ENCODE data around the gene SCTR. TPM values are rescaled to one million over a fixed set of nuclear protein-coding genes. Genes with fewer than 3 reads are reported as not detected.

Gene SCTR
- total RNA-seq, 1 donor from 2014 or later, result 1.9 TPM

DNA sequence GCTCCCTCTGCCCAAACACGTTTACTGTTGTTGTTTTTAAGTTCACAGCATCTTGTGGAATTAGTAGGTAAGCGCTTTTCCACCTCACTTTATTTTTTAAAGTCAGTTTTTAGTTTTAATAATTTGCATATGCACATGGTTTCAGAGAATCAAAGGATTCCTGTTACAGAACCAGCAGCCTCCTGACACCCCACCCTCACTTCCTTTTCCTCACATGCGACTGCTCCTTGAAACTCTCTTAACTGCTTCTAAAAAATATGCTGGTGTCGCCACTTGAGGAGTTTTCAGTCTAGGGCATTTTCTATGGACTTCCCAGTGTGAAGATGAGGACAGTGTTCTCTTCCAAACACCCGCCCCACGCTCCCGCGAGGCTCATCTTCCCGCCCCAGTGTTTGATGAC, 78.2 kb downstream of the SCTR start:
- DNase-seq (ENCODE audit: low spot score), result no peak

DNA sequence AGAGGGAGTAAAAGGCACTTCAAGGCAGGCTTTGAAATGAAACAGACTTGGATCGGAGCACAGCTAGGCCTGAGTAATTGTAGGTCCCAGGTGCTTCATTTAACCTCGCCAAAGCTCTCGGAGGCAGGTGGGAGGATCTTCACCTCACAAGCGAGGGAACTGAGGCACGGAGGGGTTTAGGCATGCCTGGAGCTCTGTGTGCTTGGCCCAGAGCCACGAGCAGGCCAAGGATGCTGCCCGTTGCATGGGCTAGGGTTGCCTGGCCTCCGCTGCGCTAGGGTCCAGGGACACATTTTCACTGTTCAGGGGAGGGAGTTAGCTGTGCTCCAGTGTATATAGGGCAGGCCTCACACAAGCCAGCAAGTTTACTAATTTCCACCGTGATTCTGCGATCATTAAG, 81.4 kb downstream of the SCTR start:
- no peak for DNase-seq (ENCODE audit: low spot score)

DNA sequence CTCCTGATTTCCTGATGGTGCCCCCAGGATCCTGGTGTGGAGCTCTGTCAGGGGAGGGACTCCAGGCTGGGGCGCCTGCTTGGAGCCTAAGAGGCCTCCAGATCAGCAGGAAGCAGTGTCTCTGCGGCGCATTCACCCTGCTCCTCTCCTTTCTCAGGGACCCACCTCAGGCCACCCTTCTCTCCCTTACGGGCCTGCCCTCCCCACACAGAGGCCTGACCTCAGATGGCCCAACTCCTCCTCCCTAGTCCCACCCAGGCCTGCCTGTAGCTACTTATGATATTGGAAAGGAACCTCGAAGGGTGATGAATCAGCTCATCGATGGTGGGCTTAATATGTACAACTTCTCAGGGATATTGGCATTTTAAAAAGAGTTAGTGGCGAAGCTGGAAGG, 82.1 kb downstream of the SCTR start:
- DNase-seq (ENCODE audit: low spot score), result no peak

DNA sequence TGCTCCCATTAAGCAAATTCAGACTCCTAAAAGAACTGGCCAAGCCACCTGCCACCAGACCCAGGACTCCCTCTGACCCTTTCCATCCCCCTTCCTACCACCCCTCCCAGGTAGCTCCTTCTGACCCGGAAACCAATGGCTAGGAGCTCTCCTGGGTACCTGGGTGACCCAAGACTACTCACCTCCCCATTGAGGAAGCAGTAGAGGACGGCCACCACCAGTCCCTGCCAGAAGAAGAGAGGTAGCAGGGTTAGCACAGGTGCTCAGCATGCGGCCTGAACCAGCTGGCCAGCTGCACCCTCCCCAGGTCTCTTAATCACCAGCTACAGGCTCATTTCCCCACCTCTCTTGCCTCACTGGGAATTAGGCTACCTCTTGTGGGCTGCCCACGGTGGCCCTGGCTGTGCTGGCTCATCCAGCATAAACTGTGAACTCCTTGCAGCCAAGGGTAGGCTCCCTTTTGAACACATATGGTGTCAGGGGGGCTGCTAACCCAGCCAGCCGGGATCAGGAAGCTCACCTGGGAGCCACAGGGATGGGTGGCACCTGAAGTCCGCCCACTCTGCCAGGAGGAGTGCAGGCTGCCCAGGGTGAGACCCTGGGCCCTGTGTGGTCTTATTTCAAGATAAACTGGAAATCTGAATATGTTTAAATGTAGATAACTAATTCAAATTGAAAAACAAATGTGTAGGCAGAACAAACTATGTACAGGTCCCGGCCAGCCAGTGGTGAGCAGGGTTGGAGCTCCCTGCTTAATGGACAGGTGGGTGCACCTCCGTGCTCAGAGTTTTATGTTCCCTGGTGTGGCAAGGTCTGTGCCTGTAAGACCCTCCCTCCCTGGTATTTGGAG, 82.7 kb downstream of the SCTR start:
- DNase-seq (ENCODE audit: low spot score), result no peak

DNA sequence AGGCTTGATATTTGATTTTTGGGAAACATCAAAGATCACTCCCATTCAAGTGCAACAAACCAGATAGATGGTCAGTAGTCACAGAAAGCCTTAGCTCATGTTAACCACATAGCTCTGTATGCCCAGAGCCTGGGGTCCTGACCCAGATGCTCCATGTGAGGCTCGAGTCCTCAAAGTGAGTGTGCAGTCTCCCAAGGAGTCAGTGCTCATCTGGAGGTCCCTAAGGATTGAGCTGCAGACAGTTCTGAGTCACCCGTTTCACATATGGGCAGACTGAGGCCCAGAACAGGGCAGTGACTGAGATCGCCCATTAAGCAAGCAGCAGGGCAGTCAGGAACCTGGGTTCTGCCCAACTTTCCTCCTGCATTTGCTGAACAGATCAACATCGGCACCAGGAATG, 83.4 kb downstream of the SCTR start:
- no peak for DNase-seq (ENCODE audit: low spot score)

DNA sequence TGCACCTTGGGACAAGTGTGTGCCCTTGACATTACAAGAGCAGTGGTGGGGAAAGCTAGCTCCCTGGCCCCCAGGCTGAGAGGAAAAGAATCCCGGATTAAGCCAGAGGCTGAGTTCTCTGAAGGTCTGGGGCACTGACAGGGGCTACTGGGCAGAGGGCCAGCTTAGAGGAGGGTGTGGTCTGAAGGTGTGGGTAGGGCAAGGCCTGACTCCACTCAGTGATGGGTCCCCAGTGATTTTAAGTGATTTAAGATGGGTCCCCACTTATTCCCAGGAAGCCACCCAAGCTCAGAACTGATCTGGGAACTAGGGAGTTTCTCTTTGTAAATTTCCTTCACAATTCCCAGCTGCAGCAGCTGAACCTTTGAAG, 83.8 kb downstream of the SCTR start:
- DNase-seq (ENCODE audit: low spot score), result peak; percentile 45

DNA sequence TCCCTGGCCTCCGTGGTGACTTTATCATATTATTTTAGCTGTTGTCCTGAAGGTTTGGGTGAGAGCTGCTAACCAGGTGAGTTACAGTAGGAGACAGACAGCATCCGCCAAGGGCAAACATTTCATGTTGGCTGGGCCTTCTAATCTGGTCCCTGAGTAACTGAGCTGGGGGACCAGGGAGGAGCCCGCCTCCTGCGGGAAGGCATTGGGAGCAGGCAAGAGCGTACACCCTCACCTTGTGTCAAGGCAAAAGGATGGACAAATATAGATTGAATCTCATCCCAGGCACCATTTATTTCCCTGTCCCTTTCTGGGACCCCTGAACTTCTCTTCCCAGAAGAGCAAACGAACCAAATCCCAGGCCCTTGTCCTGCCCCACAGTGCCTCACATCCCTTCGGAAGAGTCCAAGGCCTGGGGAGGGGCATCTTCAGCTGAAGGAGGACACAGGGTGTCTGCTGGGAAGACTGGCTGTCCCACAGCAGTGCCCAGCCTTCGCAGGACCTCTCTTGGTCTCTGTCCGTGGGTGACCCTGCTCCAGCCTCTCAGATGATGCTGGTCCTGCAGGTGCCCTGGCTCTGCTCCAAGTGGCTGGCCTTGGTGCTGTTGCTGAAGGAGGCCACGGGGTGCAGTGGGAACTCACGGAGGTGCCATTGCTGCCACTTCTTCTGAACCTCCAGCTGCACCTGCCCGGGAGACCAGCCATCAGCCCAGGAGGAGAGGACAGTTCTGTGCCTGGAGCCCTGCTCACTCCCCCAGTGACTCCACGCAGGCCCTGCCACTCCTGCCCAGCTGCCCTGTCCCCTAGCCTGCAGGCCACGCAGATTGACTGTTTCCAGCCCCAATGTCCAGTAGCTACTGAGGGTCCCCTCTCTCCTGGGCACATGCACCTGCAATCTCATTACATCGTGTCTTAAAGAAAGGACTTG, 84.4 kb downstream of the SCTR start:
- no peak for DNase-seq (ENCODE audit: low spot score)

DNA sequence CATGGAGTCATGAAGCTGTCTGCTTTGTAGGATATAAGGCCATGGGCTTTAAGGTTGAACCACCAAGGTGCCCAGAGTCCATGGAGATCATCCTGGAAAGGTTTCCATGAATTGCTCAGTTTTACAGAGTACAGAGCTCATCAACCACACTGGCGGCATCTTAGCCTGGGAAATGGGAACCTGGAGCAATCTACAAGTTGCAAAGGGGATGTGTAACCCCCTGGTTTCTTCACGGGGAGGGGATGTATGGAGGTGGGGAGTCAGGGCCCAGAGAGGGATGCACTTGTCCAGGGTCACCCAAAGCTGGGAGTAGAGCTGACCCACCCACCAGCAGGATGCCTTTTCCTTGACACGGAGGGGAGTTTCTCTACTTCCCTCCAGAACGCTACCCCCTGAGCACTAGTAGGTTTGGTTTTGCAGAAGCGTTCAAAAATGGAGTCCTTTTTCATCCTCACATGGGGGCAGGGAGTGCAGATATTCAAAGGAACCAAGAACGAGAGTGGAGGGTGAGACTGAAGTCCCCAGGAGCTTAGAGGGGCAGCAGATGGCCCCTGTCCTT, 85.5 kb downstream of the SCTR start:
- DNase-seq (ENCODE audit: low spot score), result no peak

DNA sequence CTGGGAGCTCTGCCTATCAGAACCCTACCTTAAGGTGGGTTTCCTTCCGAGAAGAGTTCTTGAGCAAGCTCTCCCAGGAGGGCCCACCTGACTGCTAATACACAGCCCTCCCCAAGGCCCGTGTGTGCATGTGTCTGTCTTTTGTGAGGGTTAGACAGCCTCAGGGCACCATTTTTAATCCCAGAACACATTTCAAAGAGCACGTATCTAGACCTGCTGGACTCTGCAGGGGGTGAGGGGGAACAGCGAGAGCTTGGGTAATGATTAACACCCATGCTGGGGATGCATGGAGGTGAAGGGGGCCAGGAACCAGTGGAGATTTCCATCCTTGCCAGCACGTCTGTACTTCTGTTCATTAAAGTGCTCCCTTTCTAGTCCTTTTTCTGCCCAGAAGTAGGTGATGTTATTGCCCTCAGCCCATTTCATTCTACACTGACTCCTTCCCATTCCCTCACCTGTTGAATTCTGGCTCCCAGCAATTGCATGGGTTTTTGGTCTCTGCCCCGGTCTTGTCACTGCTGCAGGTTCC, 86.1 kb downstream of the SCTR start:
- no peak for DNase-seq (ENCODE audit: low spot score)

DNA sequence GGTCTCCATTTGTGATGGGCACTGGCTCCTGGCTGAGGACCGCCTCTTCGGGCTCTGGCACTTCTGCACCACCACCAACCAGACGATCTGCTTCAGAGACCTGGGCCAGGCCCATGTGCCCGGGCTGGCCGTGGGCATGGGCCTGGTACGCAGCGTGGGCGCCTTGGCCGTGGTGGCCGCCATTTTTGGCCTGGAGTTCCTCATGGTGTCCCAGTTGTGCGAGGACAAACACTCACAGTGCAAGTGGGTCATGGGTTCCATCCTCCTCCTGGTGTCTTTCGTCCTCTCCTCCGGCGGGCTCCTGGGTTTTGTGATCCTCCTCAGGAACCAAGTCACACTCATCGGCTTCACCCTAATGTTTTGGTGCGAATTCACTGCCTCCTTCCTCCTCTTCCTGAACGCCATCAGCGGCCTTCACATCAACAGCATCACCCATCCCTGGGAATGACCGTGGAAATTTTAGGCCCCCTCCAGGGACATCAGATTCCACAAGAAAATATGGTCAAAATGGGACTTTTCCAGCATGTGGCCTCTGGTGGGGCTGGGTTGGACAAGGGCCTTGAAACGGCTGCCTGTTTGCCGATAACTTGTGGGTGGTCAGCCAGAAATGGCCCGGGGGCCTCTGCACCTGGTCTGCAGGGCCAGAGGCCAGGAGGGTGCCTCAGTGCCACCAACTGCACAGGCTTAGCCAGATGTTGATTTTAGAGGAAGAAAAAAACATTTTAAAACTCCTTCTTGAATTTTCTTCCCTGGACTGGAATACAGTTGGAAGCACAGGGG, 87.1 kb downstream of the SCTR start:
- no peak for DNase-seq (ENCODE audit: low spot score)

DNA sequence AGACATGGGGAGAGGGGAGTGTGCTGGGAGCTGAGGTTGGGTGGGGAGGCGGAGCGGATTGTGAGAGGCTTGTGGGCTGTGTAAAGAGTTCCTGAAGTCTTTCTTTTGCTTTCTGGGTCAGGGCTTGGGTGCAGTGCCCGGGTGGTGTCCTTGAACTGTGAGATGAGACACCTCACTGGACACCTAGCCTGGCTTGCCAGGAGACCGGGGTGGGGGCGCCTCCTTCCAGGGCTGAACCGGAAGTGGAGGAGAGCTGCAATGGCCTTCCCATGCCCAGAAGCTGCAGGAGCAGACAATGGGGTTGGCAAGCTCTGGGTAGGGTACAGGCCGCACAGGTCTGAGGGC, 88.4 kb downstream of the SCTR start:
- no peak for DNase-seq (ENCODE audit: low spot score)

DNA sequence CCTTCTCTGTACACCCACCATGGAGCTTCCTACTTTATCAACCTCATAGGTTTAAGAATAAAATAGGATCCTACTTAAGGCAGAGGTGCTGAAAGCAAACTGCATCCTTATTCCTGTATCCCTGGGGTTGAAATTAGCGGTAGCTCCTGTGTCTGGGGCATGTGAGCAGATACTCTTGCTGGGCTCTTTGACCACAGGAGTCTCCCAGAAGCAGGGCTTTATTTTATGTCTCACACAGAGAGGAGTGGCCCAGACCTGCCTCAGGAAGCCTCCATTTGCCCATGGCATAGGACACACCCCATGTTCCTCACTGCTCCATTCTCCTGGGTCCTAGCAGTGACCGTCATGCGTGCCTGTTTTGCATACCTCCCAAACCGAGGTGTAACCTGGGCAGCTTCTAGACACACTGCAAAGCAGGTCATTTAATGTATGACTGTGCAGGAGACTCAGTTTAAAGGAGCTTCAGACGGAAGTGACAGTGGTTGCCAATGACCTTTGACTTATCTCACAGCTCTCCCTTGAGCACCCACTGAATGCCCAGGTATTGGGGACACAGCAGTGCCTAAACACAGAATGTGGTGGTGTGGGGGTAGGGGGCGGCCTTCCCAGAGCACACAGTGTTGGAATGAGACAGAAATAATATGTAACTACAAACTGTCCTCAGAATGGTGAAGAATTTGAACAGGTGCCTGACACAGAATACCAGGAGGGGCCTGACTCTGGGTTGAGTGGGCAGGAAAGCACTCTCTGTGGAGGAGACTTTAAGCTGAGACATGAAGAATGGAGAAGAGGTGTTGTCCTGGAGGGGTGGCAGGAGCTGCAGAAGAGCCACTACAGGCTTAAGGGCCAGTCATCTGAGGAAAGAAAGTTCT, 89.0 kb downstream of the SCTR start:
- no peak for DNase-seq (ENCODE audit: low spot score)

DNA sequence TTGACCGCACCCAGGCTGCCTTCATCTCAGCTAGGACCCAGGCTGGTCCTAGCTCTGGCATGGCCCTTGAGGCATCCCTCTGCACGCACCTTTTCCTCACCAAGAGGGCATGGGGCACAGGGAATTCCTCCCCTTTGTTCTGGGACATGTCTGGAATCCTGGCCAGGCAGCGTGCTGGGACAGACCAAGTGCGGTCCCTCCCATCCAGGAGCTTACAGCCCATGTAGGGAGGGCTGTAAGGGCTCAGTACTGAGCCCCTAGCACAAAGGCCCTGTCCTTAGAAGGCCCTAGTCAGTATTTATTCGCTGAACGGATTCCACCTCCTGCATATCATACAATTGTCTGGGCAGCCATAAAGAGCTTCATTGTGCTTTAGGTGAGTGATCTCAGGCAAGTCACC, 89.6 kb downstream of the SCTR start:
- DNase-seq (ENCODE audit: low spot score), result no peak

DNA sequence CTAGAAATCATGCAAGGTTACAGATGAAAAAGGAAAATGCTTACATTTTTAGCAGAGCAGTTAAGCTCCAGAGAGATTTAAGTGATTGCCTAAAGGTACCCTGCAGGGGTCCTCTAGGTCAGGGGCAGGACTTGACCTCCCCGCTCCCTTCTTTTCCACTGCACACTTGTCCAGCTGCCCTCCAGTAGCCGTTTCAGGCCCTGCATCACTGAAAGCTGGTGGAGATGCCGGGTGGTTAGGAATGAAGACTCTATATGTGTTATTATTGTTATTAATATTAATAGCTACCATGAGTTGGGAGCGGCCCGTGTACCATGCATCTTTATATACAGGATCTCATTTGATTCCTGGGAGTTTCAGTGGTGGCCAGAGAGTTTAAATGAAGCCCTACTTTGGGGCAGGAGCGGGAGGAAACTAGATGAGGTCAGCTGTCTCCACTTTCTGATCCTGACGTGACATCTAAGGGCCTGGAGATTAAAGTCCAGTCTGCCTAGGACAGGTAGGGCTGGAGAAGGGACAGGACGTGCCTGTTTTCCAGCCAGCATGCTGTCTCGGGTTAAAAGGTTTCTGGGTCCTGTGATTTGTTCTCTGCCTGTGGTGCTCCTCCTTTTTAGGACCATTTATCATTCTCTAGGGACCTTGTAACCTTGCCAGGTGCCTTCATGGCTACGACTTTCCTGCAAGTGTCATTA, 90.5 kb downstream of the SCTR start:
- no peak for DNase-seq (ENCODE audit: low spot score)

DNA sequence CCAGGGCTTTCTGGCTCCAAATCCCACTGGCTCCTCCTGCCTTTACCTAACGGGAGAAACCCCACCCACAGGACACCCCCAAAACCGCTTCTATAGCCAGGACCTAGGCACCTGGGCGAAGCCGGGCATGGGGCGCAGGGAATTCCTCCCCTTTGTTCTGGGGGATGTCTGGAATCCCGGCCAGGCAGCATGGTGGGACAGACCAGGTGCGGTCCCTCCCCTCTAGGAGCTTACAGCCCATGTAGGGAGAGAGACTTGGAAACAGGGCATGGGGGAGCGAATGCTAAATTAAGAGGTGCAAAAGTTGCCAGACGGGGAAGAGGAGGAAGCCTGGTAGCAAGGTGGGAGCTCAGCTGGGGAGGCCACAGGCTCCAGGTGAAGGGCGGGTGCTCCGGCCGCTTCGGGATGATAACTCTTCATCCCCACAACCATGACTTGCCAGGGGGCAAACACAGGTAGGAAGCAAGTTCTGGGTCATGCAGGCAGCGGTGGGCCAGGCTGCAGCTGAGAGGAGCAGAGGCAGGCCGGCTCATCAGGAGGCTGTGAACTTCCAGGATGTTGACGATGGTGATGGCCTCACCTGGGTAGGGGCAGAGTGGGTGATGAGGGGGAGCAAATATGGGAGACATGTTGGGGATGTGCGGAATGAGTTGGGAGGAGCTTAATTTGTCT, 91.3 kb downstream of the SCTR start:
- no peak for DNase-seq (ENCODE audit: low spot score)

DNA sequence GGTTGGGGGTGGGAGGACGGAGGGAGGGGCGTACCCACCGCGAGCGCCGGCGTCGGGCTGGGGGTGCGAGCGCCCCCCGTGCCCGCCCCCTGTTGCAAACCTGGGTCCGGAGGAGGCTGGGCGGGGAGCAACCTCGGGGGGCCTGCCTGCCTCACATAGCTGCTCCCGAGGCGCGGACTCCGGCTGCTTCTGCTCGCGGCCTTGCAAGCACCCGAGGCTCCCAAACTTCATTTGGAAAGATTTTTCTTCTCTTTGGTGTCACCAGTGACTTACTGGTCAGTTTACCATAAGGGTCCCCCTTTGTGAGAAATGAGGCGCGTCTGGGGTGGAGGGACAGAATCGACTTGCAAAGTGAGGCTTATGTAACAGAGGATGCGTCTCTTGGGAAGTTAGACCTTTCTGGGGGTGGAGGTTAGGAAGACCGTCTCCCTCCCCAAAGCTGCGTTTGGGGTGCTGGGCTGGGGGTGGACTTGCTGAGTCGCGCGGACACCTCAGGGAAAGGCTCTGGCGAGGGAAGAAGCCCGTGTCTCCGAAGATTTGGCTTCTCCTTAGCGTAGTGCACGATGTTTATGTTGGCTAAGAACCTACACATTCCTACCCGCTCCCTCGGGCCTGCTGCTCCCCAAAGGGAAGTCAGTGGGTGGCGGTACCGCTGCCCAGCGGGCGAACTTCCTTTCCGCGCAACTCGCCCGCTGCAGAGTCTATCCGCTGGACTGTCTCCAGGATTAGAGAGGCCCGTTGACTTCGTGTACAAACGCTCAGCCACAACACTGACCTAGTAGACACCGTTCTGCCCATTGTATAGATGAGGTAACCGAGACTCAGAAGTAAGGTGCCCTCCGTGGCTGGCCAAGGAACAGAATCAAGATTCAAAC, 92.1 kb downstream of the SCTR start:
- DNase-seq (ENCODE audit: low spot score), result peak; percentile 35

DNA sequence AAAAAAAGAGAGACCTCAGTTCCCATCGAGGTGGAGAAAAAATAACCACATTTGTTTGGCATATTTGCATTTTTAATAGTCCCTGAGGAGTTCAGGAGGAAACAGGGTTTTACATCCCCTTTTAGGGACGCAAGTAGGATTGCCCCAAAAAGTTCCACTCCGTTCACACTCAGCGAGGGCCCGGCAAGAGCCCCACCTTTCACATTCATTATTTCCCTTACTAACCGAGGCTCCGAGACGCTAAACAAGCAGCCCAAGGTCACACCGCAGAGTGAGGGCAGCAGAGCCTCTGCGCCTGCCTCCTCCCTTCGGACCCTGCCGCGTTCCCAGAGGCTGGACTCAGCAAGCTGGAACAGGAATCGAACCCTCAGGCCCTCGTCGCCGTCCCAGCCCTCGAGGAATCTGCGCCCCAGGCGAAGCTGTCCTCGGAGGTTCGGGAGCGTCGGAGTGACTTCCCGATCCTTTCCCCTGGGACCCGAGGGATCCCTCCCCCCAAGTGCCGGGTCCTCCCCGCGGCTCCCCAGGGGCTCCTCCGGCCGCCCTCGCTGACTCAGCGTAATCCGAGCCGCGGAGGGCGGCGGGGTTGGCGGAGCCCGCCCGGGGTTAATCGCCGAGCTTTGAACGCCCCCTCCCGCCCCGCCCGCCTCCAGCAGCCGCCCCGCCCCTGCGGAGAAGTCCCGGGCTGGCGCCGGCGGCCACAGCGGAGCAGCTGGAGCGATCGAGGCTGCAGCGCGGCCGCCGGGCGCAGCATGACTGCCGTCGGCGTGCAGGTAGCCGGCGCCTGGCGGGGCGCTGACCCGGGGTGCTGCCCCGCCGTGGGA, 92.9 kb downstream of the SCTR start, which contains the start of gene TMEM37:
Gene TMEM37 (plus strand): TSS at position 700 of the 821 bp plus-strand sequence. CDS start 50 bp downstream, at position 750.
- peak; percentile 88 for DNase-seq (ENCODE audit: low spot score)
